H1 (cell line): ENCODE measurements around the gene PREX1. TPM values are rescaled to one million over a fixed set of nuclear protein-coding genes. Genes with fewer than 3 reads are reported as not detected.
A peak's percentile ranks its signal among the peaks of the same experiment; 100 is the strongest.

Source experiments
- CTCF ChIA-PET: fragments of 300-600 bp; sonication (Branson Sonifier 250); formaldehyde crosslinking; loops from one replicate; lab custom pipeline; 2021; ENCODE audit not compliant: partially characterized antibody; lab: Charles Lee
- POLR2A ChIA-PET: fragments of 300-600 bp; sonication (Branson Sonifier 250); formaldehyde crosslinking; loops from one replicate; lab custom pipeline; 2021; ENCODE audit warnings: inconsistent platforms; ENCODE audit not compliant: partially characterized antibody; lab: Charles Lee
- DNase-seq, 2 experiments: peaks; one replicate each; pipeline versions ENCODE4 v3.0.0 to v3.0.0-alpha.2; 2010 to 2022; ENCODE audit warnings: low spot score in 2 of 2, low read depth in 1 of 2, mixed read lengths in 1 of 2
- FAIRE-seq: peaks from 2 replicates; lab custom pipeline; 2011; peaks lifted over from hg19 to GRCh38; lab: Jason Lieb, UNC
- H2AFZ ChIP-seq: 2 replicates; pipeline ENCODE4 v1.8.1; 2012; ENCODE audit warnings: low read length, inconsistent platforms
- H2AK5ac ChIP-seq: 2 replicates; pipeline ENCODE4 v1.6.1; 2013; ENCODE audit warnings: low read depth, low read length
- H2BK120ac ChIP-seq: replicated peaks from 2 replicates; pipeline ENCODE3; 2013; ENCODE audit warnings: low read depth, low read length, inconsistent platforms
- H2BK12ac ChIP-seq: 2 replicates; pipeline ENCODE4 v1.6.1; 2013; ENCODE audit warnings: low read depth, low read length
- H2BK15ac ChIP-seq: 2 replicates; pipeline ENCODE4 v1.6.1; 2013; ENCODE audit warnings: low read length
- H2BK20ac ChIP-seq: 2 replicates; pipeline ENCODE4 v1.6.1; 2013; ENCODE audit warnings: low read length
- H2BK5ac ChIP-seq: 2 replicates; pipeline ENCODE4 v1.6.1; 2013; ENCODE audit warnings: low read depth, low read length
- H3K14ac ChIP-seq: 2 replicates; pipeline ENCODE4 v1.6.1; 2013; ENCODE audit warnings: inconsistent platforms; ENCODE audit not compliant: insufficient read length
- H3K18ac ChIP-seq: 2 replicates; pipeline ENCODE4 v1.6.1; 2013; ENCODE audit warnings: low read length; ENCODE audit errors: extremely low read depth
- H3K23ac ChIP-seq: 2 replicates; pipeline ENCODE4 v1.6.1; 2013; ENCODE audit warnings: inconsistent platforms; ENCODE audit not compliant: insufficient read length
- H3K23me2 ChIP-seq: 2 replicates; pipeline ENCODE4 v1.6.1; 2013; ENCODE audit warnings: low read depth, low read length
- H3K27ac ChIP-seq: 2 replicates; pipeline ENCODE4 v1.6.1; 2011; ENCODE audit warnings: low read depth, low read length, inconsistent platforms
- H3K27me3 ChIP-seq, 4 experiments: replicated peaks in 1 of 4; 1 replicate in 1 of 4; 2 replicates in 3 of 4; pipeline versions ENCODE4 v1.6.1 to v1.8.1; 2011 to 2013; ENCODE audit warnings: low read length in 3 of 4, mild to moderate bottlenecking in 3 of 4, inconsistent platforms in 2 of 4, mixed read lengths in 2 of 4, moderate library complexity in 1 of 4; ENCODE audit not compliant: control insufficient read depth in 3 of 4, insufficient read depth in 3 of 4; ENCODE audit errors: extremely low read depth in 1 of 4
- H3K36me3 ChIP-seq, 4 experiments: 2 replicates each; pipeline versions ENCODE4 v1.6.1 to v1.8.1; 2011 to 2013; ENCODE audit warnings: mild to moderate bottlenecking in 4 of 4, low read length in 3 of 4, moderate library complexity in 2 of 4, control low read depth in 1 of 4, inconsistent platforms in 1 of 4; ENCODE audit not compliant: insufficient read depth in 4 of 4, control insufficient read depth in 2 of 4
- H3K4ac ChIP-seq: replicated peaks from 2 replicates; pipeline ENCODE3; 2013; ENCODE audit warnings: low read length, low read depth, mixed read lengths, inconsistent platforms; ENCODE audit not compliant: insufficient read length
- H3K4me1 ChIP-seq, 4 experiments: replicated peaks in 1 of 4; 1 replicate in 1 of 4; 2 replicates in 3 of 4; pipeline versions ENCODE4 v1.6.1 to v1.8.1; 2011 to 2013; ENCODE audit warnings: low read length in 3 of 4, inconsistent platforms in 2 of 4, mixed read lengths in 1 of 4; ENCODE audit not compliant: insufficient read depth in 4 of 4, control insufficient read depth in 3 of 4
- H3K4me2 ChIP-seq, 2 experiments: 2 replicates each; pipeline versions ENCODE4 v1.6.1 to v1.8.1; 2011 to 2013; ENCODE audit warnings: low read depth in 2 of 2, low read length in 2 of 2, control low read depth in 1 of 2, inconsistent platforms in 1 of 2, mild to moderate bottlenecking in 1 of 2; ENCODE audit not compliant: insufficient read depth in 1 of 2
- H3K4me3 ChIP-seq, 4 experiments: fragments of 200-600, 300-600 bp in 1 of 4; sonication (generic), shearing (Covaris generic), sonication (Bioruptor Twin) in 1 of 4; 2 replicates each; pipeline versions ENCODE4 v1.5.1 to v1.8.1; 2011 to 2016; ENCODE audit warnings: low read length in 4 of 4, low read depth in 3 of 4, control low read depth in 2 of 4, inconsistent platforms in 2 of 4, mild to moderate bottlenecking in 2 of 4, mixed read lengths in 1 of 4, moderate library complexity in 1 of 4; ENCODE audit not compliant: insufficient read depth in 2 of 4; ENCODE audit errors: extremely low read depth in 1 of 4
- H3K56ac ChIP-seq: replicated peaks from 2 replicates; pipeline ENCODE3; 2013; ENCODE audit warnings: low read depth, mild to moderate bottlenecking, mixed read lengths, low read length, inconsistent platforms; ENCODE audit not compliant: insufficient read length
- H3K79me1 ChIP-seq: 2 replicates; pipeline ENCODE4 v1.6.1; 2013; ENCODE audit warnings: low read depth, low read length, control low read depth
- H3K79me2 ChIP-seq, 2 experiments: 2 replicates each; pipeline versions ENCODE4 v1.6.1 to v1.8.1; 2012 to 2013; ENCODE audit warnings: low read length in 2 of 2, mild to moderate bottlenecking in 2 of 2, inconsistent platforms in 1 of 2; ENCODE audit not compliant: insufficient read depth in 2 of 2, control insufficient read depth in 1 of 2
- H3K9ac ChIP-seq, 4 experiments: replicated peaks in 1 of 4; 1 replicate in 1 of 4; 2 replicates in 3 of 4; pipeline versions ENCODE4 v1.6.1 to v1.8.1; 2011 to 2013; ENCODE audit warnings: low read depth in 3 of 4, low read length in 3 of 4, control low read depth in 2 of 4, mild to moderate bottlenecking in 2 of 4, moderate library complexity in 2 of 4, inconsistent platforms in 1 of 4; ENCODE audit errors: extremely low read depth in 1 of 4
- H3K9me3 ChIP-seq, 2 experiments: 2 replicates each; pipeline versions ENCODE4 v1.6.1 to v1.8.1; 2012 to 2013; ENCODE audit warnings: mild to moderate bottlenecking in 2 of 2, moderate library complexity in 2 of 2, control low read depth in 1 of 2, inconsistent platforms in 1 of 2, low read depth in 1 of 2, low read length in 1 of 2, mixed read lengths in 1 of 2; ENCODE audit not compliant: insufficient read depth in 2 of 2
- H4K20me1 ChIP-seq, 2 experiments: replicated peaks in 1 of 2; 2 replicates each; pipeline versions ENCODE3 to v1.8.1; 2011 to 2013; ENCODE audit warnings: inconsistent platforms in 2 of 2, low read length in 2 of 2, mild to moderate bottlenecking in 1 of 2; ENCODE audit not compliant: insufficient read depth in 2 of 2, control insufficient read depth in 1 of 2
- H4K5ac ChIP-seq: 2 replicates; pipeline ENCODE4 v1.6.1; 2013; ENCODE audit warnings: low read length, low read depth, mixed read lengths, inconsistent platforms; ENCODE audit not compliant: insufficient read length
- H4K8ac ChIP-seq: 2 replicates; pipeline ENCODE4 v1.8.0; 2013; ENCODE audit warnings: mild to moderate bottlenecking, moderate library complexity, low read length, inconsistent platforms; ENCODE audit not compliant: insufficient read depth; ENCODE audit errors: extremely low read depth
- H4K91ac ChIP-seq: replicated peaks from 2 replicates; pipeline ENCODE3; 2013; ENCODE audit warnings: low read length, mixed read lengths, inconsistent platforms; ENCODE audit not compliant: insufficient read length
- BACH1 ChIP-seq: IDR thresholded peaks from 2 replicates; pipeline ENCODE4 v1.6.1; 2012; ENCODE audit warnings: low read length, improper control_type of control experiment
- BRCA1 ChIP-seq: IDR thresholded peaks from 2 replicates; pipeline ENCODE4 v1.6.1; 2012; ENCODE audit warnings: low read depth, low read length, improper control_type of control experiment
- EGR1 ChIP-seq: IDR thresholded peaks from 2 replicates; pipeline ENCODE4 v1.6.1; 2011; ENCODE audit warnings: low read depth, low read length, borderline replicate concordance
- KDM1A ChIP-seq: fragments of 200-600, 300-600 bp; sonication (generic); IDR thresholded peaks from 2 replicates; pipeline ENCODE4 v1.7.1; 2016; ENCODE audit warnings: mild to moderate bottlenecking, low read length, borderline replicate concordance
- RAD21 ChIP-seq, 2 experiments: IDR thresholded peaks in 1 of 2; conservative IDR thresholded peaks in 1 of 2; 2 replicates each; pipeline ENCODE4 v1.6.1; 2011; ENCODE audit warnings: low read depth in 2 of 2, low read length in 2 of 2, improper control_type of control experiment in 1 of 2, inconsistent platforms in 1 of 2, mild to moderate bottlenecking in 1 of 2, moderate library complexity in 1 of 2
- WGBS, 2 experiments: shearing (Covaris generic) in 1 of 2; methylation state at CpG; one replicate each; pipeline versions ENCODE4 v1.1.6 to v1.1.7; 2013 to 2015; ENCODE audit warnings: low lambda C conversion rate in 2 of 2, mixed read lengths in 2 of 2, inconsistent platforms in 1 of 2, low coverage in 1 of 2, missing lambda C conversion rate in 1 of 2; ENCODE audit not compliant: insufficient replicate concordance in 2 of 2, insufficient coverage in 1 of 2, insufficient read length in 1 of 2; ENCODE audit errors: extremely low coverage in 1 of 2, missing lambda C conversion rate in 1 of 2; 5-methylcytosine and 5-hydroxymethylcytosine counted together
- polyA plus RNA-seq, 7 experiments: library from polyadenylated mRNA; depleted of rRNA in 3 of 7; stranded (reverse) in 5 of 7; unstranded in 2 of 7; fragments of >200 nt in 5 of 7; fragments of 200-250 nt in 2 of 7; gene quantifications; 1 replicate in 5 of 7; 2 replicates in 1 of 7; 4 replicates in 1 of 7; pipeline versions ENCODE4 v1.2.1 to v1.2.3, GENCODE V29; 2011 to 2013; ENCODE audit warnings: missing spikeins in 2 of 7, mixed read lengths in 2 of 7
- total RNA-seq: library from RNA; stranded (reverse); fragmentation: NEBNext Ultra II Directional; extraction: Animal tissue kit (Norgen Biotek cat#: 25700); gene quantifications from 2 replicates; pipeline ENCODE4 v1.2.1, GENCODE V29; 2021

Gene PREX1
- total and polyA plus RNA-seq, 2 of the 8 experiments (the other 6 are each of a cell fraction or from before 2014, with no cell fraction given), result 10.7 to 12.8 TPM

DNA sequence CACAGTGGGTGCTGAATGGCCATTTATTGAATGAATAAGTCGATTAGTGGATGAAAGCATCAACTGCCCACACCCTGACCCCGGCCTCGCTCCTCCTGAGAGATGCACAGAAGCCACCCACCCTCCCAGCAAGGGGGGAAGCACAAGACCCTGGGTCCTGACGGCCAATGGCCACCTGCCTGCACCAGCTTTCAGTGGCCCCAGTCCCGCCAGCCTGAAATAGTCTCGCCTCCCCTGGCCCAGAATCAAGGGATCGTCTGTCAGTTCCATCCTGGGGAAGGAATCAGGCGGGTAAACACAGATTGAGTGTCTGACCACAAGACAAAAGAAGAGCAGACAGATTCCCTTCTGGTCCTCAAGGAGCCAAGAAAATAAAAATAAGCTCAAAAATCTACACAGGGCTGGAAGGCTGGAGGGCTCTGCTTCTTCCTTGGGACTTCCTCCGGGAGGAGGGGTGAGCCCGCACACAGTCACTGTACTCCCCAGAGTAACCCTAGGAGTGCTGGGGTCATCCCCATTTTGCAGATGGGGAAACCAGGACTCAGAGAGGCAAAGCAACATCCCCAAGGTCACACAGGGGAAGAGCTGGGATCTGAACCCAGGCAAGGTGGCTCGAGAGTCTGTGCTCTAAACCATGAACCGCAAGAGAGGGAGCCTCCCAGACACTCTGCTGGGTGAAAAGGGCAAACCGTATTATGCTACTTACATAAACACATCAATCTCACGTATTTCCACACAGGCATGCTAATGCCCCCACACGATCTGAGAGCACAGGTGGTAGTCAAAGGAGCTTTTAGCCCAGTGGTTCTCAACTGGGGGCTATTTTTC is 7.8 kb downstream of the PREX1 start:
- Histone ChIP-seq H3K18ac (no peak overlapping the region), H2BK12ac (no peak overlapping the region)
- TF ChIP-seq RAD21 (IDR thresholded peaks at IDR 0.05 in 1 of 2, conservative IDR thresholded peaks at IDR 0.05 in 1 of 2; ENCODE audit: low read depth in 2 of 2, low read length in 2 of 2), result no peak
- TF ChIP-seq KDM1A, result 0 out of 2 replicates have a peak, but pooled peaks have one; percentile 57
- no peak for TF ChIP-seq BRCA1
- TF ChIP-seq EGR1, result no peak
- no peak for TF ChIP-seq BACH1
- TF ChIP-seq, all 59 proteins: peak for 1
- Histone ChIP-seq H2BK120ac (no peak overlapping the region), H3K36me3 (no peaks in the 10 kb centered on the region), H4K91ac (no peak overlapping the region), H3K79me2 (peaks cover 0 to 8% of the 10 kb centered on the region in 2 experiments; a peak in 2 of 4 replicates), H2AK5ac (no peak overlapping the region), H2AFZ (no peak overlapping the region), H2BK15ac (no peak overlapping the region), H3K79me1 (no peaks in the 10 kb centered on the region), H3K4me2 (no peak overlapping the region), H3K4ac (no peak overlapping the region), H3K27me3 (peaks cover 0 to 10% (median 4%) of the 10 kb centered on the region in 4 experiments; a peak in 5 of 7 replicates), H2BK20ac (no peak overlapping the region), H3K4me1 (peaks cover 2 to 6% (median 3%) of the 10 kb centered on the region in 4 experiments; a peak in 6 of 7 replicates), H3K27ac (no peak overlapping the region), H3K14ac (no peak overlapping the region), H4K5ac (no peak overlapping the region), H3K23ac (no peak overlapping the region), H4K20me1 (peaks cover 5 to 8% of the 10 kb centered on the region in 2 experiments), H4K8ac (no peak overlapping the region), H3K9me3 (no peaks in the 10 kb centered on the region), H3K23me2 (0 out of 2 replicates have a peak, but pooled peaks cover 2% of the 10 kb centered on the region), H3K4me3 (no peak overlapping the region), H3K56ac (no peak overlapping the region), H2BK5ac (no peak overlapping the region), H3K9ac (no peak overlapping the region)
- 86% methylated on average over 15 of the region's 15 CpGs; no CpG with 5 or more reads in 1 of the 2 experiments for WGBS, 2 experiments
- ChIA-PET POLR2A (interaction anchor here (0.6 to 1.0 kb wide), 3 partner anchors 8 to 85 kb away, joined by 3 to 4 read pairs (median 3); partner anchors contain the start of gene PREX1), CTCF (interaction anchor here (0.6 to 1.5 kb wide), 2 partner anchors 97 to 163 kb away, joined by 3 to 6 read pairs; no protein-coding TSS in a partner anchor)
- DNase-seq (no peak), FAIRE-seq (no peak)
